ENCODE data around the gene ACADL.
"Not testable (repeated sequence)": the region's sequence is repeated elsewhere in the genome, so short reads cannot be mapped to it uniquely, and the experiment has no call there.

Gene ACADL

GRCh38 chr2:210199186-210199765, 26.0 kb downstream of the ACADL start:
- peak in 1 of 2 donors; percentile 47 for DNase-seq

DNA sequence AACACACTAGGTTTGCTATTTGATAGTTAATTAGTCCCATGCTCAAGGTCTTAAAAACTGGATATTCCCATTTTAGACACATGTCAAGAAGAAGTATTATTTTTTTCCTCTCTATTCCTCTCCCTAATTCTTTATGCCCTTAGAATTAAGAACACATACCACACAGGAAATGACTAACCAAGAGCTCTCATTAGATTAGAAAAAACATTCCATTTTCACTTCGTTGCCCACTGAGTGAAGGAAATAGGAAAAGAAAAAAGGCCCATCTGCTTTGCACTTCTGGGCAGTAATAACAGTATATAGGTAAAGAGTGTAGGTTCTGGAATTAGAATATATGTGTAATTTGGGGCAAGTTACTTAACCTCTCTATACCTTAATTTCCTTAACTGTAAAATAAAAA, 26.9 kb downstream of the ACADL start:
- DNase-seq: no peak

DNA sequence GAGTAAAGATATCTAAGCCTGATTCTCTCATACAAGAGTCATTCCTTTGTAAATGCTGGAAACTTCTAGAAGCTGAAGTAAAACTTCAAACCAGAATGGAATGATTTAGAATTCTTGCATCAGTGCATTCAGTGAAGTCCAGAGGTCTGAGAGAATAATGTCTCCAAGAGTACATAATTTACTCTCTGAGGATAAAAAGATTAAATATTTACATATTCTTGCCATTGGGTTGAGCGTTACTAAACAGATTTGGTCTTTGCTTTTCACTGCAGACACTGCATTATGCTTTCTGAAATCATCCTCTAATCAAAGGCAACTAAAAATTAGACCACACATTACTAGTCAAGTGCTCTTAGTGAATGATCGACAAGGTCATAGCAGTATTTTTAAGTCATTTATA, 27.5 kb downstream of the ACADL start:
- no peak for DNase-seq

DNA sequence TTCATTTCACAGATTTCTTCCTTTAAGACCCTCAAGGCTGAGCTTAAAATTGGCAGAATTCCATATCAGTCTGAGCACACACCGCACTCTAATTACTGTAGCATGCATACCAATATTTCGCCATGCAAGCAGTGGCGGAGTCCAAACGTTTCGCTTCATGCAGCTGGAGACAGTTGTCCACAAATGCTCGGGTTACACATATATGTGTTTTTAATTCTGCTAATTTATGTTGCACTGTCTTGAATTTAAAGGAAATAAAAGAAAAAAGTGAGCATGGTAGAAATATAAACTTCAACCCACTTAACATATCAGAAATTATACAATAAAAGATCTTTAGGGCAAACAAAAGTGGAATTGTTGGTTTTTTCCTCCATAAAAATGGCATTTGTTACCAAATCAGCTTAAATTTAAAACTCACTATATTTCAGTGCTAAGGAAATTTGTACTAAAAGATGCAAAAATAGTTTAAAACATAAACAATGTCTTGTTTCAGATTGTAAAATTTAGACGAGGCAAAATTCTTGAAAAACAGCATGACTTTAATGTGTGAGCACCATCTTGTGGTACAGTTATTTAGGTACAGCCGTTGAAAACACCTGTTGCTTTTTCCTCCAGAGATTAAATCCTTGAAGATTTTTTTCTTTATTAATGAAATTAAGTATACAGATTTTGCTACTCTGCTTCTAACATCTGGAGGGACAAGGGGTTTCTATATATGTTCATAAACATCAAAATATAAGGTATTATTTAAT, 30.0 kb downstream of the ACADL start:
- peak in 1 of 2 donors; percentile 58 for DNase-seq

GRCh38 chr2:210190345-210190744, 34.9 kb downstream of the ACADL start:
- DNase-seq: no peak

DNA sequence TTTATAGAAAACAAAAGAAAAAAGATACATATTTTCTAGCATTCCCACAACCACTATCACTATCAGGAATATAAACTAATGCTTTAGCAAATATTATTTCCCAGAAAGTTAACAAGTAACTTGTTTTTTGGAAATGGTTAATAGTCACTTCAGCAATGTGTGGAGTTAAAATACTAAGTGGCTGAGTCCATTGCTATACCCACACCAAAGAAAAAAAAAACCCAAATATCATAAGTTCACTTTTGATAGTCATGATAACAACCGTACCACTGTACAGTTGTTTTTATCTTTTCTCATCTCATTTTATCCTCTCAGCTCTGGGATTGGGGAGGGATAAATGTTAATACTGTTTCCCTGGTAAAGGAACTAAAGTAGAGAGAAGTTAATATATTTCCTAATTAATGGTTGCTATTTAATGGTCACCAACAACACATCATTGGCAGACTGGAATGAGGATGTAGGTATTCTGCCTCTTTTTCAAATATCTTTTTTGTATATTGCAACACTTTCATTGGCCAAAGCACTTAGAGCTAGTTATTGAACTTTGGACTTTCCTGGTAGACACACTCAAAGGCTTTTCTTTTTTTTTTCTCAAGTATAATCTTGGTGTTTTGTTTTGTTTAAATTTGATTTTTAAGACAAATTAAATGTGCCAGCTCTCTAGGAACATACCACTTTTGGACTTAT, 35.7 kb downstream of the ACADL start:
- no peak for DNase-seq

DNA sequence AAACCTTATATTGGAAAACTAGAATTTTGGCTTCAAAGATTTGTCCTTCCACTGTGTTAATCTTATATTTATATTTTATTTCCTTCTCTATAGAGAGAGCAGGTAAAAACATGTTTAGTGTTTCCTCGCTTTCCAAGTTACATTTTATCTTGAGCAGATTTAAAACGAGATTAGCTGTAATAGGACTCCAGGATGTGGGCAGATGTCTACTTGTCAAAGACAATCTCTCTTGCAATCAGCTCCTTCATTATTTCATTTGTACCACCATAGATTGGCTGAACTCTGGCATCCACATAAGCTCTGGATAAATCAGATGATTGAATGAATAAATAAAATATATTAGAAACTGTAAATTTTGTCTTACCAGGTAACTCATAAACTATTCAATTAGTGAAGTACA, 36.5 kb downstream of the ACADL start:
- no peak for DNase-seq

- DNase-seq: no peak
These were observed 37.1 kb downstream of the ACADL start for GRCh38 chr2:210188190-210188589.

- DNase-seq: not testable (repeated sequence)
These were observed 41.3 kb downstream of the ACADL start for GRCh38 chr2:210183936-210184335.

DNA sequence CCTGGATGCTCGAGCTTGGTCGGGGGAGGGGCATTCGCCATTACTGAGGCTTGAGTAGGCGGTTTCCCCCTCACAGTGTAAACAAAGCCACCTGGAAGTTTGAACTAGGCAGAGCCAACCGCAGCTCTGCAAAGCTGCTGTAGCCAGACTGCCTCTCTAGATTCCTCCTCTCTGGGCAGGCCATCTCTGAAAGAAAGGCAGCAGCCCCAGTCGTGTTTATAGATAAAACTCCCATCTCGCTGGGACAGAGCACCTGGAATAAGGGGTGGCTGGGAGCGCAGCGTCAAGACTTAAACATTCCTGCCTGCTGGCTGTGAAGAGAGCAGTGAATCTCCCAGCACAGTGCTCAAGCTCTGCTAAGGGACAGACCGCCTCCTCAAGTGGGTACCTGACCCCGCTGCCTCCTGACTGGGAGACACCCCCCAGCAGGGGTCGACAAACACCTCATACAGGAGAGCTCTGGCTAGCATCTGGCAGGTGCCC, 43.6 kb downstream of the ACADL start:
- DNase-seq: not testable (repeated sequence)

GRCh38 chr2:210181033-210181605, 44.1 kb downstream of the ACADL start:
- DNase-seq: not testable (repeated sequence)

GRCh38 chr2:210180477-210180876, 44.8 kb downstream of the ACADL start:
- no peak for DNase-seq

- no peak for DNase-seq
These were observed 45.8 kb downstream of the ACADL start for GRCh38 chr2:210179351-210179990.

- no peak for DNase-seq
These were observed 47.5 kb downstream of the ACADL start for GRCh38 chr2:210177769-210178168.

DNA sequence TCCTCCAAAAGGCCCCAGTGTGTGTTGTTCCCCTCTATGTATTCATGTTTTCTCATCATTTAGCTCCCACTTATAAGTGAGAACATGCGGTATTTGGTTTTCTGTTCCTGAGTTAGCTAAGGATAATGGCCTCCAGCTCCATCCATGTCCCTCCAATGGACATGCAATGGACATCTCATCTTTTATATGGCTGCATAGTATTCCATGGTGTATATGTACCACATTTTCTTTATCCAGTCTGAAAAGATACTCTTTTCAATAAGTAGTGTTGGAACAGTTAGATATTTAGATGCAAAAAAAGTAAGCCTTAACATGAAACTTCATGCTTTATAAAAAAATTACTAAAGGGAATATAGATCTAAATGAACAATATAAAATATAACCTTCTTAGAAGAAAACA, 48.1 kb downstream of the ACADL start:
- DNase-seq: not testable (repeated sequence)

DNA sequence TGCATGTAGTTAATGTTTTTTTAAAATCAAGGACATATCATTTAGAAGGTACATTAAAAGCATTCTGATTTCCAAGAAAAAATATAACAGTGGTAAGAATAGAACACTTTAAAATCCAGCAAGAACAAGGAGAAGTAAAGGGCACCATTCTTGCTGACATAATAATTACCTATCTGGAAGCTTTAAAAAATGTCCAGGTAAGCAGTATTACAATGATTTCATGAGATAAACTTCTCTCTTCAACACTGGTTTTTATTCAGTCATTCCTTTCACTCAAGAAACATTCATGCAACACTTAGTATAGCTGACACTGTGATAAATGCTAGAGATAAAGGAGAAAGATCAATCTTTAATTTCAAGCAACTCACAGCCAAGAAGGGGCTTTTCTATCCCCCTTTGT, 51.2 kb downstream of the ACADL start:
- DNase-seq: no peak

- DNase-seq: no peak
These were observed 53.0 kb downstream of the ACADL start for GRCh38 chr2:210172219-210172575.

DNA sequence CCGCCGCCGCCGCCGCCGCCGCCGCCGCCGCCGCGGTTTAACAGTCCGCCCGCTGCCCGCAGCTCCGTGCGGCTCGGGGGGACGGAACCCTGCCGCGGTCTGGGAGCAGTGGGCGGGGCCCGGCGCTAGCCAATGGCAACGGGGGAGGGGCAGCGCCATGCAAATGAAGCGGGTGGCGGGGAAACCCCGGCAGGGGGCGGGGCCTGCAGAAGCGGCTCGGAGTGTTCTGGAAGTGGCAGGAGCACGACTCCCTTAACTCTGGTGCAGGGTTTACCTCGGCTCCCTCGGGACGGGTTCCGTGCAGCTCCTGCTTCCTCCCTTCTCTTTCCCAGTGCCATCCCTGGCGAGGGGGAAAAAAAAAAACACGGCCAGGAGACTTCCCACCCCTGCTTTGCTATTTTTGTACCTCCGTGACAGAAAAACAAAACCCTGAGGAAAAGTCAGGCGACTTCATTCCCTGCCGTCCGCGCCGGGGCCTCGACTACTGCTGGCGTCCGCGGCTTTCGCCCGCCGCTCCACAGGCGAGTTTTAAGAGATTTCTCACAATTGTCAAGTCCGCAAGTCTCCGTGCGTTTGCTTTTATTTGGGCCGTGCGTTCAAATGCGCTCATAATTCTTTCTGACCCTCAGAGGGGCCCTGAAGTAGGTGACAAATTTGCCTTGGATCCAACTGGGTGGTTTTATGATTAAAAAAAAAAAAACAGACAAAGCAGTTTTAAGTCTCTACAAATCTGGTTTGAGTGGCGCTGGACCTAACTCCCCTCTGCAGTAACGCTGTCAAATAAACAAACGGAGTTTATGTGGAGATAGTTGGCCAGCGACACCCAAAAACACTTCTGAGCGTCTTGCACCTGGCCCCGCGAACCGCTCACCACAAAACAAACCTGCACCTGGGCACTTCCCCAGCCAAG, 53.7 kb downstream of the ACADL start, which contains the start of gene KANSL1L:
Gene KANSL1L, minus strand, starts transcription at position 101 of the 910 bp plus-strand sequence. CDS start 16,827 bp downstream, outside the sequence.
- peak; percentile 94 to 97 for DNase-seq

GRCh38 chr2:210170446-210171303, 54.6 kb downstream of the ACADL start:
- DNase-seq: peak; percentile 96 to 97

DNA sequence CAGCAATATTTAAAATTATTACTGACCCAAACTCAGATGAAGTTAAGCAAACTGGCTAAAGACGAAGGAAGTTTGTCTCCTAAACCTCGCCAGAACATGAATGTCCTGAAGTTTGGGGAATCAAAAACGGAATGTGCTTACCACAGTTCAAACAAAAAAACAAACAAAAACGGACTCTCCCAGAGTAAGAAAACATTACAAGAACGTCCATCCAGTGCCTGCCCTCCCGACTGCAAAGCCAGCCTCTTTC, 55.1 kb downstream of the ACADL start:
- no peak for DNase-seq

All from CD4-positive, alpha-beta T cell treated with Interferon alpha-2 for 1 hour (primary cell).